GM19025 (cell line): ENCODE data around the gene ACKR1.

Experiments used
- ATAC-seq: cut with Tn5 transposase; IDR thresholded peaks from one replicate; pipeline ENCODE4 v1.9.1; 2021; ENCODE audit warnings: mild to moderate bottlenecking, low read depth, moderate library complexity; ENCODE audit not compliant: unreplicated experiment

Gene ACKR1

DNA sequence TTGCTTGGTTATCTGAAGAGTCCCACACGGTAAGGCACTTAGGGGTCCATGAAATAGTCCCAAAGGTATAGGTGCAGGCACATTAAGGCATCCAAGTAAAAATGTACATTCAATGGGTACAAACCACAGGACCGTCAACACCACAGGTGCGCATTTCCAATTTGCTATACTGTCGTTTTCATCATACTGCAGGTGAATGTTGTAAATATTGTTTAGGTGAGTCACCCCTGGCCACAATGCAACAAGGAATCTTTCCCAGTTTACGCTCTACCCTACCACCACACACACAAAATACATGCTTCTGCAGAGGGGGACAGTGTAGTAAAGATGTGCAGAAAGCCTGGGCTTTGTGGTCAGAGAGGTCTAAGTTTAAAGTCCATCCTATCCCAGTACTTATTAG is 19.6 kb upstream of the ACKR1 start:
- no peak for ATAC-seq

DNA sequence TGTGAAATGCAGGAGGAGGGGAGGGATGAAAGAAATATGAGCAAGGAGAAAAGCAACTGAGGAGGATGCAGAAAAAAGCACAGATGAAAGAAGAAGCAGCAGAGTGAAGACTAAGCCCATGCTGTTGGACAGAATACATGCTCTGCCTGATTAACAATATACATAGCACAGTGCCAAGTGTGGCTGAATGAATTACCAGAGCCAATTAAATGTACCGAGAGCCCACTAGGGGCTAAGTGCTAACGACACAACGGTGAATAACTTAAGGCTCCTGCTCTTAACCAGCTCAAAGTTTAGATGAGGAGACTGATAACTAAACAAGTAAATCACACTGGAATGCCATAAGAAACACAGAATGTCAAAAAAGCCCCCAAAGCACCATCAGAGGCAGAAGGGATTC is 17.6 kb upstream of the ACKR1 start:
- ATAC-seq = no peak

DNA sequence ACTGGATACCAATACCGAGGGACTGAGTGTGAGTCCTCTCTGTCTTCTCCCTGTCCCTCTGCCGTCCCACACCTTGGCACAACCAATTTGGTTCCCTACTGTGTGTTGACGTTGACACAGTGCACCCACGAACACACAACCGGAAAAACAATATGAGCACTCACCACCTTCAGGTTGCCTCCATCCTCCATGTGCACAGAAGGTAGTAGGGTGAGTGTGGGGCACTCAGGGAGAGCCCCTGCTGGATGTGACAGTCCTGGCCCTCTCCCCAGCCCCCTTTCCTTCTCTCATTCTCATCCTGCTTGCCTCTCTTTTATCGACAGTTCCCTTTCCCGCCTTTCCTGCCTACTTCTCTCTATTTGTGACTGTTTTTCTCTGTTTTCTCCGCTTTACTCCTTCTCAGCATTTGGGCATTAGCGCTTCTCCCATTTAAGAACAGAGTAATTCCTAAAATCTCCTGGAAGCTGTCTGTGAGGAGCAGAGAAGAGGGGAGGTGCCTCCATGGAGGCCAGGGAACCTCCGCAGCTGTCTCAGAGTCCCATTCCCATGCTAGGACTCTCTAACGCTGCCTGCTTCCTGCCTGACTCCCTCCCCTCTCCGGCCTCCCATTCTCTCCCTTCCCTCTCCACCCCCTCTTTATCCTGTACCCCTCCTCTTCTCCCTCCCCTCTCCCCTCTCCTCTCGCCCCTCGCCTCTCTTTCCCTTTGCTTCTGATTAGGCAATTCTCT is 16.9 kb upstream of the ACKR1 start:
- ATAC-seq = no peak

DNA sequence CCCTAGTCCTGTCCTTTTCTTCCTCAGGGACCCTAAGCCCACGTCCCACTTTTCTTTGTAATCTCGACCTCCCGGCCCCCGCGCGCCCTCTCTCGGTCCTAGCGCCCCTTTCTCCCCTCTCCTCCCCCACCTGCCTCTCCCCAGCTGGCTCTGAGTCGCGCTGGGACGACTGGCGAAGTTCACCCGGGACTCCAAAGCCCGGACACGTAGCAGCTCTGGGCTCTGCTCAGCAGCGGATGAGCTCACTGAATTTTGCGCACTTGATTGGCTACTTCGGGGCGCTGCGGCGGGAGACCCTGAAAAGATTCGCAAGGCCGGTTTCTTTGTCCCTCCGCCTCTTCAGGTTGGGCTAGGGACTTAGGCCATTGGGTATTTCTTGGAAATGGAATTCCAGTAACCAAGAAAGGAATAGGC is 16.3 kb upstream of the ACKR1 start:
- ATAC-seq = peak; percentile 94

- ATAC-seq = no peak
Measured at GRCh38 chr1:159190441-159190840, 14.2 kb upstream of the ACKR1 start.

DNA sequence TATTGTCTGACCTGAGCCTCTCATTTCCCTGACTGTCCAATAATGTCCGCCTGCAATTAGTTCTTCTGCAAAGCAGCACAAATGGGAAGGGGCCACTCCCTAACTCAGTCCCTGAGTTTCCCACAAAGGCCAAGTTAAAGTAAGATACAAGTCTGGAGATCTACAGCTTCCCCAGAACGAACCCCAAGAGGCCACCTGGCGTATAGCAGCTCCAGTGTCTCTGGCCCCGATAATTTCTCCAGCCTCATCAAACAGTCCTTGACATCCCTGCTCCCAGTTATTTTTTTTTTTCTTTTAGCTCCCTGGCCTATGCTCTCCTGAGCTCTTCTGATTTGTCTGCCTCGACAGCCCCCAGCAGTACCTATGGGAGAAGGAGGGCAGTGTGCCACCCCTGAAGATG is 8.1 kb upstream of the ACKR1 start:
- ATAC-seq = no peak

DNA sequence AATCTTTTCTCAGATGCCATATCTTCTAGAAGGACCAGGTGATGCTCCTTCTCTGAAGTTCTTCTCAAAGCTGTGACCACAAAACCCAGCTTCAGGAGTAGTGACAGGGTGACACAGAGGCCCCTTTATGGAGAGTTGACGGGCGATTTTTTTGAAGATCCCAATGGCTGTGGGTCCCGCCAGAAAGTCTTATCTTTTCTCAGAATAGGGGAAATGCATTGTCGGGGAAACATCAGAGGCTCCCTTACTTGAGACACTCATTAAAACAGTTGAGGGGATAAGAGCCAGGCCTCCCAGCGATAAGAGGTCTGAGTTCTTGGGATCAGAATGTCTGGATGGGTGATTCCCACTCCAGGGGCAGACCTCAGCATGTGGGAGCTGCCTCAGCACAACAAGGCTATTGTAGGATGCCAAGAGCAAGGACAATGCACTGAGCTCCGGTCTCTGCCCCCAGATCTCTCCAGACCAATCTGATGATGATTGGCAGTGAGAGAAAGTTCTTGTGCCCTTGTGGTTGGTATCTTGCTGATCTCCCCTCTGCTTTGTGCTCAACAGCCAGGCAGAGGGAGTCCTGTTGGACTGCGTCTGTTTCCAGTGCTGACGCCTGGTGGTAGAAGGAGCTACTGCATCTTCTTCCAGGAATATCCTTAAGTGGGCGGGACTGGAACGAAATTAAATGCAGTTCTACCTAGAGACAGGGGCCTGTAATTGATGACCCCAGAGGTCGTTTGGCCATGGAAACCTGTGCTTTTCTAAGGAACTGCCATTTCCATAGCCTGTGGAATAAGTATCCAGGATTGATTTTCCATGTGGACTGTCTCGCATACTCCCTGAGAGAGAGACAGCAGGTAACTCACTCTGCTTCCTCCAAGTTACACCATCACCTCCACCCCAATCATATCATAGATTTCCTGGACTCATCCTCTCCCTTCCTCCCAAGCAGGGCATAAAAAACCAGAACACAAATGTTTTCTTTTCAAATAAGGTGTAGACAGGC is 6.8 kb upstream of the ACKR1 start:
- ATAC-seq = no peak

DNA sequence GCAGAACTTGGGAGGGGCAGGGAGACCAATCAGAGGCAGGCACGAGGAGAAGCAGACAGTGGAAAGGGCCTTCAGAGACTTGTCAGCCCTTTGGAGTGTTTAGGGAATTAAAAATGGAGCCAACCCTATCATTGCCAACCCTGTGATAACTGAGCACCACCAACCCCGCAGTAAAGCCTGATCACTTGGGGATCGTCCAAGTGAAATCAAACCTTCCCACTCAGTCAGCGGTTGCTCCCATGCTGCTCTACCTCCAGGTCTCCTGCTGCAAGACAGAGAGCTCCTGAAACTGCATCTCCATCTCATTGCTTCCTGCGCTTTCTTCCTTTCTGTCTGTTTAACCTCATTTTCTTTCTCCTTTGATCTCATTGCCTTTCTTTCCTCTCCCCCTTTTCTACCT is 4.8 kb upstream of the ACKR1 start:
- ATAC-seq = no peak

DNA sequence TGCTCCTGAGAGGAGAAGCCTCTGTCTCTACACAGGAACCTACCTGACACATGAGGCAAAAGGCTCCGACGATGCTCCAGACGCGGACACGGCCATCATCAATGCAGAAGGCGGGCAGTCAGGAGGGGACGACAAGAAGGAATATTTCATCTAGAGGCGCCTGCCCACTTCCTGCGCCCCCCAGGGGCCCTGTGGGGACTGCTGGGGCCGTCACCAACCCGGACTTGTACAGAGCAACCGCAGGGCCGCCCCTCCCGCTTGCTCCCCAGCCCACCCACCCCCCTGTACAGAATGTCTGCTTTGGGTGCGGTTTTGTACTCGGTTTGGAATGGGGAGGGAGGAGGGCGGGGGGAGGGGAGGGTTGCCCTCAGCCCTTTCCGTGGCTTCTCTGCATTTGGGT is 3.9 kb upstream of the ACKR1 start:
- no peak for ATAC-seq

DNA sequence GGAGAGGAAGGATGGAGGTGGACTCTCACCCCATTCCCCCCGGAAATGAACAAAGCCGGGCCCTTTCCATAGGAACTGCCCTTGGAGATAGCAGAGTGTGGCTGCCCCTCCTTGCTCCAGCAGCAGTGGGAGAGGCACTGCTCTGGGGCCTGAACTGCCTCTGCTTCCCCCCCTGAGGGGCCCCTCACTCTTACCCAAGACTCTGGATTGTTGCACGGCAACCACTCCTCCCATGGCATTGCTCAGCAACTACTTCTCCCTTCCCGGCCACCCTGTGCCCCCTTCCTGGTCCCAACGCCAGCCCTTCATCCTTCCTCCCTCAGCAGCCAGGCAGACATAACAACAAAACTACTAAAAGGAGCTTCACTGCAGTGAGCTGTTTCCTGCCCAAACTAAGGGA is 3.0 kb upstream of the ACKR1 start:
- no peak for ATAC-seq

DNA sequence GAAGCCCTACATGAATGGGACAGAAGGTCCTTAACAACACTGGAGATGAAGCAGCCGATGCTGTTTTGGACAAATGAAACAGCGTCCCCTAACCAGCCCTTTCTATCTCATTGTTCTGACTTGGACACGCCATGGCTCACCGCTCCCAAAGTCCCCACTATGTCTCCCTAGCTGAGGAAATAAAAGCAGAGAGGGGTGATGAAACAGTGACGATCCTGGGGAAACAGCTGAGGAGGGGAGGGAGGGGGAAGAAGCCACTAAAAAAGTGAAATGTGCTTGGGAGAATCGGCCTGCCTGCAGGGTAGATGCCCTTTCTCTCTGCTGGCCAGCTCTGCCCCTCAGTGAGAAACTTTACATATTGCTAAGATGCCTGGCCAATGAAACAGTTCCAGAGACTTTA is 1.1 kb upstream of the ACKR1 start:
- ATAC-seq = no peak

DNA sequence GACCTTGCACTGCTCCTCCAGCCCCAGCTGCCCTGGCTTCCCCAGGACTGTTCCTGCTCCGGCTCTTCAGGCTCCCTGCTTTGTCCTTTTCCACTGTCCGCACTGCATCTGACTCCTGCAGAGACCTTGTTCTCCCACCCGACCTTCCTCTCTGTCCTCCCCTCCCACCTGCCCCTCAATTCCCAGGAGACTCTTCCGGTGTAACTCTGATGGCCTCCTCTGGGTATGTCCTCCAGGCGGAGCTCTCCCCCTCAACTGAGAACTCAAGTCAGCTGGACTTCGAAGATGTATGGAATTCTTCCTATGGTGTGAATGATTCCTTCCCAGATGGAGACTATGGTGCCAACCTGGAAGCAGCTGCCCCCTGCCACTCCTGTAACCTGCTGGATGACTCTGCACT is 550 bp downstream of the ACKR1 start:
- ATAC-seq = no peak

- no peak for ATAC-seq
Measured at GRCh38 chr1:159206110-159206509, 1.4 kb downstream of the ACKR1 start.

- ATAC-seq = no peak
Measured at GRCh38 chr1:159207080-159207479, 2.4 kb downstream of the ACKR1 start.

DNA sequence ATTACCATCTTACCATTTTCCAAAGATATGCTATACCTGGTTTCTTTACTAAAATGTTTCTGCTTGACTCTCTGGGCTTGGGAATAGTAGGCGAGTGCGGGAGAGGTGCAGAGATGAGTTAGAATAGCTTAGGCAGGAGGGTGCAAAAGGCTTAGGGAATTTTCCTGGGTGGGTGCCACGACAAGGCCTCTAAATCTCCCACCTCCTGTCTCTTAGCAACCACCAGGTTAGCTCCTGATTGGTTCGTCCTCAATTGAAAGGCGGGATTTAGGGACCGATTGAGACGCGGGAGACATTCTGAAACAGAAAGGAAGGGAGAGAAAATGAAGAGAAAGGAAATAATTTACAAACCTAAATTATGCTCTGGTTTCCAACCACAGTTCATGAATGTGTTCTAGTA is 3.1 kb downstream of the ACKR1 start:
- ATAC-seq = no peak

DNA sequence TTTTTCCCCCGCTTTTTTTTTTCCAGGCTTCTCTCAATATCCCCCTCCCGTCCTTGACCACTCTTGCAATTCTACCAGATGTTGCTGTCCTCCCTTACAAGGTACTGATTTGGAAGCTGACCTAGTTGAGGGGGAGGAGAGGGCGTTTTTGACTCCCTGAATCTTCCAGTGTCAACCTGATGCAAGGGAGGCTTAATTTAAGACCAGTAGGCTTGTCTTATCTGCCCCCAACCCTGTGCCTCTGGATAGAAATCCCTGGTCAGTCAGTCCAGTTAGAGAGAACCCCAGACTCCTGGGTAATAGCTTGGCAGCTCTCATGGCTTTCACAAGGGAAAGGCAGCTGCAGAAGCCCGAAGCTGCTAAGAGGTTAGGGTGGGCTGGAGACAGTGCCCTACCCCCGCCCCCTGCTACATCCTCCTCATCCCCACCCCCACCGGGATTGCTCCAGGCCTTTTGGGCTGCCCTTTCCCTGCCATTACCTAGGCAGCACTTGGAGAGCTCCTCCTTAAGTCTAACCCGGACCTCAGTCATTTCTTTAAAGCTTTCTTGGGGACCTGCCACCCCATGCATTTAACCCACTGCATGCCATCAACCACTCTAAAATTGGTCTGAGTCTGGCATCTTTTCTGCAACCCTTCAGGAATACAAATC is 3.6 kb downstream of the ACKR1 start:
- ATAC-seq = no peak

GRCh38 chr1:159209061-159209460 is 4.4 kb downstream of the ACKR1 start:
- ATAC-seq = no peak

- no peak for ATAC-seq
Measured at GRCh38 chr1:159211331-159212136, 6.9 kb downstream of the ACKR1 start.

GRCh38 chr1:159212596-159212995 is 7.9 kb downstream of the ACKR1 start:
- ATAC-seq = no peak

DNA sequence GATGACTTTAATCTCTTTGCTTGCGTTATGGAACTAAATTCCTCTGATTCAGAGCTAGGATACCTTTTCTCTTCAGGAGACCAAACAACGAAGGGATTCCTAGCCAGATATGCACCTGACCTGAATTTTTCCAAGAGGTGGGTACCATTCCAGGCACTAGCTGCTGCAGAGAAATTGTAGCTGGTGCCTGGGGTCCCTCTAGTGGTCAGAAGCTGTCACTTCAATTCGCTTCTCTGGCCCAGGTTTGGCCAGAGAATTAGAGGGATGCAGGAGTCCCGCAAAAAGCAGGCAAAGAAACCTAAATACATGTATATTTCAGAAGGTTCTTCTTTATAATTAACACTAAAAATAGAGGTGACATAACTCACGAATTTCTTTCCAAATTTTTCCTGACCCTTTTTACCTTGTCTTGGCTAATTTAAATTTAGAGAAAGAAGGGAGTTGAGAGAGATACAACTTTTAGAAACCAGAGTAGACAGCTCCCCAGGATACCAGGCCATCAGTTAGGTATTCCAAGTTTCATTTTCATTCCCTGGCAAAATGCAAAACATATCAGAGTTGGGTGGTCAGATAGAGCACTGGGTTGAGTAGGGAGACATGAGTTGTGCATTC is 9.6 kb downstream of the ACKR1 start:
- peak; percentile 51 for ATAC-seq
